GM18909 (cell line): ENCODE measurements around the gene TMEM175.

Source experiments
- ATAC-seq: cut with Tn5 transposase; IDR thresholded peaks from one replicate; pipeline ENCODE4 v1.9.1; 2021; ENCODE audit warnings: mild to moderate bottlenecking; ENCODE audit not compliant: unreplicated experiment, poor library complexity

Gene TMEM175

GRCh38 chr4:898869-899555, 33.2 kb upstream of the TMEM175 start:
- no peak for ATAC-seq

GRCh38 chr4:899556-899906, 32.7 kb upstream of the TMEM175 start:
- no peak for ATAC-seq

GRCh38 chr4:900073-900472, 32.2 kb upstream of the TMEM175 start:
- no peak for ATAC-seq

- ATAC-seq: no peak
These were observed 31.5 kb upstream of the TMEM175 start for GRCh38 chr4:900721-901120.

GRCh38 chr4:901192-901910, 30.9 kb upstream of the TMEM175 start:
- ATAC-seq: no peak

GRCh38 chr4:903066-904046, 28.9 kb upstream of the TMEM175 start:
- ATAC-seq: no peak

GRCh38 chr4:905485-906338, 26.5 kb upstream of the TMEM175 start:
- ATAC-seq: no peak

- no peak for ATAC-seq
These were observed 25.7 kb upstream of the TMEM175 start for GRCh38 chr4:906339-907102.

GRCh38 chr4:907103-907400, 25.2 kb upstream of the TMEM175 start:
- ATAC-seq: no peak

GRCh38 chr4:907691-908425, 24.4 kb upstream of the TMEM175 start:
- ATAC-seq: no peak

GRCh38 chr4:909131-909571, 23.1 kb upstream of the TMEM175 start:
- ATAC-seq: no peak

GRCh38 chr4:909821-910220, 22.4 kb upstream of the TMEM175 start:
- no peak for ATAC-seq

GRCh38 chr4:910366-911091, 21.7 kb upstream of the TMEM175 start:
- no peak for ATAC-seq

GRCh38 chr4:911221-911751, 21.0 kb upstream of the TMEM175 start:
- no peak for ATAC-seq

- ATAC-seq: no peak
These were observed 20.3 kb upstream of the TMEM175 start for GRCh38 chr4:911871-912490.

GRCh38 chr4:912548-913279, 19.5 kb upstream of the TMEM175 start:
- ATAC-seq: no peak

- no peak for ATAC-seq
These were observed 19.0 kb upstream of the TMEM175 start for GRCh38 chr4:913280-913618.
